Neural cell (in vitro differentiated cells): ENCODE measurements around the gene ETDC. TPM values are rescaled to one million over a fixed set of nuclear protein-coding genes. Genes with fewer than 3 reads are reported as not detected.

Experiments
- H2AFZ ChIP-seq: fragments of 200-600, 300-800 bp; sonication (generic), shearing (Covaris generic); 2 replicates; pipeline ENCODE4 v1.6.0; 2014; ENCODE audit warnings: low read depth, mild to moderate bottlenecking, antibody characterized with exemption, low read length, moderate library complexity
- H3F3A ChIP-seq: fragments of 200-600 bp; shearing (Covaris generic); 2 replicates; pipeline ENCODE4 v1.6.1; 2016; ENCODE audit warnings: mild to moderate bottlenecking, moderate library complexity, mixed read lengths, antibody characterized with exemption, low read length; ENCODE audit not compliant: insufficient read depth, poor library complexity, severe bottlenecking
- H3K27ac ChIP-seq: fragments of 200-600, 300-800 bp; sonication (generic), shearing (Covaris generic); 2 replicates; pipeline ENCODE4 v1.5.1; 2014; ENCODE audit warnings: mild to moderate bottlenecking, low read length, moderate library complexity
- H3K27me3 ChIP-seq: fragments of 300-800, 200-600 bp; sonication (generic), shearing (Covaris generic); 2 replicates; pipeline ENCODE4 v1.6.0; 2014; ENCODE audit warnings: mild to moderate bottlenecking, low read depth, low read length, moderate library complexity; ENCODE audit not compliant: insufficient read depth
- H3K36me3 ChIP-seq: fragments of 300-800, 200-600 bp; sonication (generic), shearing (Covaris generic); 2 replicates; pipeline ENCODE4 v1.5.1; 2014; ENCODE audit warnings: mild to moderate bottlenecking, antibody characterized with exemption, low read length, moderate library complexity; ENCODE audit not compliant: insufficient read depth
- H3K4me2 ChIP-seq: fragments of 300-800, 200-600 bp; sonication (generic), shearing (Covaris generic); 2 replicates; pipeline ENCODE4 v1.6.0; 2014; ENCODE audit warnings: mild to moderate bottlenecking, low read length
- H3K4me3 ChIP-seq: fragments of 300-800, 200-600 bp; sonication (generic), shearing (Covaris generic); 2 replicates; pipeline ENCODE4 v1.5.1; 2014; ENCODE audit warnings: mild to moderate bottlenecking, low read length, moderate library complexity
- H3K79me2 ChIP-seq: fragments of 200-600 bp; shearing (Covaris generic); replicated peaks from 2 replicates; pipeline ENCODE4 v1.6.0; 2014; ENCODE audit warnings: mild to moderate bottlenecking, low read length, moderate library complexity; ENCODE audit not compliant: insufficient read depth
- H3K9ac ChIP-seq: fragments of 300-800, 200-600 bp; sonication (generic), shearing (Covaris generic); 2 replicates; pipeline ENCODE4 v1.6.1; 2016; ENCODE audit warnings: mild to moderate bottlenecking, low read length, mixed read lengths
- H3K9me2 ChIP-seq: fragments of 200-600 bp; shearing (Covaris generic); 2 replicates; pipeline ENCODE4 v1.6.1; 2016; ENCODE audit warnings: mild to moderate bottlenecking, low read length, mixed read lengths; ENCODE audit not compliant: insufficient read depth
- H3K9me3 ChIP-seq: fragments of 200-600, 300-800 bp; sonication (generic), shearing (Covaris generic); 2 replicates; pipeline ENCODE4 v1.6.1; 2016; ENCODE audit warnings: mild to moderate bottlenecking, mixed run types, low read length, moderate library complexity, mixed read lengths
- H4K20me1 ChIP-seq: fragments of 200-600 bp; shearing (Covaris generic); 2 replicates; pipeline ENCODE4 v1.6.1; 2016; ENCODE audit warnings: mild to moderate bottlenecking, mixed run types; ENCODE audit not compliant: insufficient read depth
- EP300 ChIP-seq: fragments of 450-650 bp; conservative IDR thresholded peaks from 2 replicates; pipeline ENCODE4 v1.6.1; 2014; ENCODE audit warnings: antibody characterized with exemption, mild to moderate bottlenecking, moderate library complexity; ENCODE audit not compliant: poor library complexity, severe bottlenecking
- EZH2 ChIP-seq: fragments of 200-600, 300-800 bp; shearing (Covaris generic), sonication (generic); IDR thresholded peaks from 2 replicates; pipeline ENCODE4 v1.6.1; 2014; ENCODE audit warnings: antibody characterized with exemption, low read length, borderline replicate concordance, mild to moderate bottlenecking; ENCODE audit not compliant: insufficient read depth, poor library complexity, severe bottlenecking
- MXI1 ChIP-seq: fragments of 450-650 bp; conservative IDR thresholded peaks from 2 replicates; pipeline ENCODE4 v1.6.1; 2014; ENCODE audit warnings: antibody characterized with exemption, mild to moderate bottlenecking; ENCODE audit not compliant: poor library complexity, severe bottlenecking
- POLR2AphosphoS5 ChIP-seq: IDR thresholded peaks from 2 replicates; pipeline ENCODE4 v1.6.1; 2012
- RAD21 ChIP-seq: fragments of 450-650 bp; conservative IDR thresholded peaks from 2 replicates; pipeline ENCODE4 v1.6.1; 2014; ENCODE audit warnings: antibody characterized with exemption, mild to moderate bottlenecking, moderate library complexity
- SMC3 ChIP-seq: fragments of 450-650 bp; conservative IDR thresholded peaks from 2 replicates; pipeline ENCODE4 v1.6.1; 2014; ENCODE audit warnings: antibody characterized with exemption, mild to moderate bottlenecking, moderate library complexity; ENCODE audit not compliant: poor library complexity
- TAF1 ChIP-seq: IDR thresholded peaks from 2 replicates; pipeline ENCODE4 v1.6.1; 2012; ENCODE audit warnings: low read depth
- polyA plus RNA-seq: library from polyadenylated mRNA; depleted of rRNA; stranded (reverse); fragments of >200 nt; gene quantifications from 2 replicates; pipeline ENCODE4 v1.2.3, GENCODE V29; 2014
- TF ChIP-seq, protein P1 (sequence below): fragments of 450-650 bp; IDR thresholded peaks from 2 replicates; pipeline ENCODE4 v1.5.1; 2014; ENCODE audit warnings: antibody characterized with exemption, mild to moderate bottlenecking, moderate library complexity; ENCODE audit not compliant: poor library complexity, severe bottlenecking
- TF ChIP-seq, protein P2 (sequence below): IDR thresholded peaks from 2 replicates; pipeline ENCODE4 v1.6.1; 2012; ENCODE audit warnings: borderline replicate concordance

ETDC gene
- polyA plus RNA-seq, 1 donor from 2014 or later: not detected

DNA sequence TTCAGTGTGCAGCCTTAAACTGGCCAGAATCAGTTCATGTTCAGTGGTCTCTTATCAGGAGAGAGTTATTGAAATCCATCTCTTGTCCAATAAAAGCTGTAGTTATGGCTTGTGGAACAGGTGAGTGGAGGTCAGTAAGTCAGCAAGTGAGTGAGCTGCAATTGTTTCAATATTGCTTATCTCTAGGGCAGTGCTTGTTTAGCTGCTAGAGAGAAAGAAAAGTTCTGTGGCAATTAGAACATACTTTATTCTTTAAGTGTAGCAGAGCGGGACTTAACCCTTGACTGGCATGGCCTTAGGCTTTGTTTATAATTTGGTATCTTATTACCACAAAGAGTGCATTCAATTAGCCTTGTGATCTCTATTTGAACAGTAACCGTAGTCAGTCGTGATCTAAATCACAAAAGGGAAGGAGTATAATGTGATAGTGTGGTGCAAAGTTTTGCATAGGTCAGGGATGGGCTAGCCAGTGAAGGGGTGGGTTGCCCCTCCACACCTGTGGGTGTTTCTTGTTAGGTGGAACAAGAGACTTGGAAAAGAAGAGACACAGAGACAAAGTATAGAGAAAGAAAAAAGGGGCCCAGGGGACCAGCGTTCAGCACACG is 6.9 kb upstream of the ETDC start:
- no peak overlapping the region for H3K4me3 ChIP-seq
- no peaks in the 10 kb centered on the region for H4K20me1 ChIP-seq
- no peaks in the 10 kb centered on the region for H3K36me3 ChIP-seq
- no peak overlapping the region for H3K27ac ChIP-seq
- no peaks in the 10 kb centered on the region for H3K27me3 ChIP-seq
- H3K9me3 ChIP-seq: no peaks in the 10 kb centered on the region
- no peaks in the 10 kb centered on the region for H3F3A ChIP-seq
- TF ChIP-seq MXI1: no peak
- TF ChIP-seq RAD21: no peak
- TF ChIP-seq POLR2AphosphoS5: no peak
- no peak for TF ChIP-seq EZH2
- TF ChIP-seq, protein P1, sequence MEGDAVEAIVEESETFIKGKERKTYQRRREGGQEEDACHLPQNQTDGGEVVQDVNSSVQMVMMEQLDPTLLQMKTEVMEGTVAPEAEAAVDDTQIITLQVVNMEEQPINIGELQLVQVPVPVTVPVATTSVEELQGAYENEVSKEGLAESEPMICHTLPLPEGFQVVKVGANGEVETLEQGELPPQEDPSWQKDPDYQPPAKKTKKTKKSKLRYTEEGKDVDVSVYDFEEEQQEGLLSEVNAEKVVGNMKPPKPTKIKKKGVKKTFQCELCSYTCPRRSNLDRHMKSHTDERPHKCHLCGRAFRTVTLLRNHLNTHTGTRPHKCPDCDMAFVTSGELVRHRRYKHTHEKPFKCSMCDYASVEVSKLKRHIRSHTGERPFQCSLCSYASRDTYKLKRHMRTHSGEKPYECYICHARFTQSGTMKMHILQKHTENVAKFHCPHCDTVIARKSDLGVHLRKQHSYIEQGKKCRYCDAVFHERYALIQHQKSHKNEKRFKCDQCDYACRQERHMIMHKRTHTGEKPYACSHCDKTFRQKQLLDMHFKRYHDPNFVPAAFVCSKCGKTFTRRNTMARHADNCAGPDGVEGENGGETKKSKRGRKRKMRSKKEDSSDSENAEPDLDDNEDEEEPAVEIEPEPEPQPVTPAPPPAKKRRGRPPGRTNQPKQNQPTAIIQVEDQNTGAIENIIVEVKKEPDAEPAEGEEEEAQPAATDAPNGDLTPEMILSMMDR: no peak
- TF ChIP-seq EP300: no peak
- TF ChIP-seq TAF1: no peak
- no peak for TF ChIP-seq SMC3
- TF ChIP-seq, protein P2, sequence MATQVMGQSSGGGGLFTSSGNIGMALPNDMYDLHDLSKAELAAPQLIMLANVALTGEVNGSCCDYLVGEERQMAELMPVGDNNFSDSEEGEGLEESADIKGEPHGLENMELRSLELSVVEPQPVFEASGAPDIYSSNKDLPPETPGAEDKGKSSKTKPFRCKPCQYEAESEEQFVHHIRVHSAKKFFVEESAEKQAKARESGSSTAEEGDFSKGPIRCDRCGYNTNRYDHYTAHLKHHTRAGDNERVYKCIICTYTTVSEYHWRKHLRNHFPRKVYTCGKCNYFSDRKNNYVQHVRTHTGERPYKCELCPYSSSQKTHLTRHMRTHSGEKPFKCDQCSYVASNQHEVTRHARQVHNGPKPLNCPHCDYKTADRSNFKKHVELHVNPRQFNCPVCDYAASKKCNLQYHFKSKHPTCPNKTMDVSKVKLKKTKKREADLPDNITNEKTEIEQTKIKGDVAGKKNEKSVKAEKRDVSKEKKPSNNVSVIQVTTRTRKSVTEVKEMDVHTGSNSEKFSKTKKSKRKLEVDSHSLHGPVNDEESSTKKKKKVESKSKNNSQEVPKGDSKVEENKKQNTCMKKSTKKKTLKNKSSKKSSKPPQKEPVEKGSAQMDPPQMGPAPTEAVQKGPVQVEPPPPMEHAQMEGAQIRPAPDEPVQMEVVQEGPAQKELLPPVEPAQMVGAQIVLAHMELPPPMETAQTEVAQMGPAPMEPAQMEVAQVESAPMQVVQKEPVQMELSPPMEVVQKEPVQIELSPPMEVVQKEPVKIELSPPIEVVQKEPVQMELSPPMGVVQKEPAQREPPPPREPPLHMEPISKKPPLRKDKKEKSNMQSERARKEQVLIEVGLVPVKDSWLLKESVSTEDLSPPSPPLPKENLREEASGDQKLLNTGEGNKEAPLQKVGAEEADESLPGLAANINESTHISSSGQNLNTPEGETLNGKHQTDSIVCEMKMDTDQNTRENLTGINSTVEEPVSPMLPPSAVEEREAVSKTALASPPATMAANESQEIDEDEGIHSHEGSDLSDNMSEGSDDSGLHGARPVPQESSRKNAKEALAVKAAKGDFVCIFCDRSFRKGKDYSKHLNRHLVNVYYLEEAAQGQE: no peak
- H3K4me2 ChIP-seq: no peak overlapping the region
- H3K9me2 ChIP-seq: no peaks in the 10 kb centered on the region
- no peaks in the 10 kb centered on the region for H3K79me2 ChIP-seq
- no peak overlapping the region for H3K9ac ChIP-seq
- no peak overlapping the region for H2AFZ ChIP-seq

DNA sequence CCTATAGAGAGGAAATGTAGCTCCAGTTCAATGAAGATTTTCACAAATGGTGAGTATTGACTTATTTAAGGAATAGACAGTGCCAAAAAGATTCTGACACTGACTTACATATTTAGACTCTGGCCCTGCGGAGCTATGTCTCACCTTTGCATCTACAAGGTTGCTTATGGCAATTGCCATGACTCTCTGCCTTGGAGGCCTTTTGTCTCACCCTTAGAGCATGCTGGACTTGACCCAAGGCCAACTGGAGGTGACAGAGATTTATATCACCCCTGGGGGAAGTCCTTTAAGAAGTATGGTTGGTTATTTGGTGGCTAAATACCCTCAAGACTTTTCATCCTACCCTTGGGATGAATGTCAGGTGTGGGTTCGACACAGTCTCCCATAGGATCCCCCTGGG is 4.5 kb upstream of the ETDC start:
- Histone ChIP-seq H2AFZ (no peak overlapping the region), H3F3A (no peaks in the 10 kb centered on the region), H3K4me3 (no peak overlapping the region), H3K27me3 (no peaks in the 10 kb centered on the region), H3K9ac (no peak overlapping the region), H3K79me2 (no peaks in the 10 kb centered on the region), H3K4me2 (no peak overlapping the region), H3K27ac (no peak overlapping the region), H3K9me3 (no peaks in the 10 kb centered on the region), H3K36me3 (no peaks in the 10 kb centered on the region), H3K9me2 (no peaks in the 10 kb centered on the region), H4K20me1 (no peaks in the 10 kb centered on the region)
- no peak for TF ChIP-seq TAF1
- no peak for TF ChIP-seq EZH2
- TF ChIP-seq, protein P1: no peak
- no peak for TF ChIP-seq SMC3
- TF ChIP-seq MXI1: no peak
- TF ChIP-seq, protein P2: no peak
- no peak for TF ChIP-seq POLR2AphosphoS5
- TF ChIP-seq RAD21: no peak
- TF ChIP-seq EP300: no peak
